Transverse colon (tissue), 4 donors: ENCODE measurements around the gene FGR. TPM values are rescaled to one million over a fixed set of nuclear protein-coding genes. Genes with fewer than 3 reads are reported as not detected.

Experiments
- DNase-seq: peaks from one replicate; pipeline ENCODE4 v3.0.0-alpha.2; 2019
- H3K27ac ChIP-seq, 4 donors: fragments of 200-600 bp; sonication (generic); 2 replicates each; pipeline ENCODE4 v1.5.1; 2016 to 2018; ENCODE audit warnings: inconsistent platforms in 4 of 4
- H3K27me3 ChIP-seq: fragments of 200-600 bp; sonication (generic); 2 replicates; pipeline ENCODE4 v1.5.1; 2017; ENCODE audit warnings: inconsistent platforms
- H3K36me3 ChIP-seq, 4 donors: fragments of 200-600 bp; sonication (generic); 2 replicates each; pipeline ENCODE4 v1.5.1; 2017 to 2019; ENCODE audit warnings: inconsistent platforms in 4 of 4
- H3K4me1 ChIP-seq, 4 donors: fragments of 200-600 bp; sonication (generic); 2 replicates each; pipeline ENCODE4 v1.5.1; 2017 to 2020; ENCODE audit warnings: inconsistent platforms in 4 of 4
- H3K4me3 ChIP-seq, 4 donors: fragments of 200-600 bp; sonication (generic); 1 replicate in 1 of 4; 2 replicates in 3 of 4; pipeline versions ENCODE4 v1.5.1 to v1.6.1; 2017 to 2019; ENCODE audit warnings: inconsistent platforms in 4 of 4
- H3K9me3 ChIP-seq, 2 donors: fragments of 200-600 bp; sonication (generic); 2 replicates each; pipeline ENCODE4 v1.5.1; 2017 to 2019; ENCODE audit warnings: inconsistent platforms in 2 of 2
- EP300 ChIP-seq: sonication (generic); formaldehyde crosslinking; IDR thresholded peaks from one replicate; pipeline ENCODE4 v1.6.1; 2017; ENCODE audit warnings: antibody characterized with exemption, low read depth
- POLR2A ChIP-seq: fragments of 450-650 bp; IDR thresholded peaks from one replicate; pipeline ENCODE4 v1.6.1; 2016; ENCODE audit warnings: antibody characterized with exemption, mild to moderate bottlenecking, moderate library complexity
- POLR2AphosphoS5 ChIP-seq, 3 donors: sonication (generic); formaldehyde crosslinking; IDR thresholded peaks; one replicate each; pipeline ENCODE4 v1.6.1; 2016; ENCODE audit warnings: antibody characterized with exemption in 3 of 3
- WGBS, 2 donors: methylation state at CpG; one replicate each; pipeline ENCODE4 v1.1.5; 2018; ENCODE audit warnings: low coverage in 1 of 2; 5-methylcytosine and 5-hydroxymethylcytosine counted together
- in situ Hi-C, 4 donors: fragments of 200-750 bp; cut with MboI; loops; one replicate each; pipeline versions ENCODE4 v1.15.0 to v1.15.1; 2017; ENCODE audit warnings: low sequenced_read_pairs in 3 of 4, low pct_ligation_motif_present in 1 of 4, low pct_unique_long_range_greater_than_20kb in 1 of 4
- intact Hi-C: fragments of 100-400 bp; cut with DNase I; formaldehyde crosslinking; loops from one replicate; pipeline ENCODE4 v1.15.1; 2023; ENCODE audit warnings: low total_unique reads
- total RNA-seq, 4 donors: library from RNA; depleted of rRNA; stranded (reverse); fragments of >200 nt; gene quantifications; one replicate each; pipeline ENCODE4 v1.1.0, GENCODE V29; 2016
- TF ChIP-seq, protein P1 (sequence below), 5 experiments: fragments of 200-600 bp in 3 of 5; fragments of 450-650 bp in 2 of 5; sonication (generic) in 3 of 5; IDR thresholded peaks; 1 replicate in 2 of 5; 2 replicates in 3 of 5; pipeline ENCODE4 v1.5.1; 2016 to 2017; ENCODE audit warnings: antibody characterized with exemption in 5 of 5, inconsistent platforms in 3 of 5, mild to moderate bottlenecking in 2 of 5, moderate library complexity in 1 of 5

The FGR gene
- total RNA-seq, 4 donors from 2014 or later: 2.2 to 8.8 (median 5.8) TPM

DNA sequence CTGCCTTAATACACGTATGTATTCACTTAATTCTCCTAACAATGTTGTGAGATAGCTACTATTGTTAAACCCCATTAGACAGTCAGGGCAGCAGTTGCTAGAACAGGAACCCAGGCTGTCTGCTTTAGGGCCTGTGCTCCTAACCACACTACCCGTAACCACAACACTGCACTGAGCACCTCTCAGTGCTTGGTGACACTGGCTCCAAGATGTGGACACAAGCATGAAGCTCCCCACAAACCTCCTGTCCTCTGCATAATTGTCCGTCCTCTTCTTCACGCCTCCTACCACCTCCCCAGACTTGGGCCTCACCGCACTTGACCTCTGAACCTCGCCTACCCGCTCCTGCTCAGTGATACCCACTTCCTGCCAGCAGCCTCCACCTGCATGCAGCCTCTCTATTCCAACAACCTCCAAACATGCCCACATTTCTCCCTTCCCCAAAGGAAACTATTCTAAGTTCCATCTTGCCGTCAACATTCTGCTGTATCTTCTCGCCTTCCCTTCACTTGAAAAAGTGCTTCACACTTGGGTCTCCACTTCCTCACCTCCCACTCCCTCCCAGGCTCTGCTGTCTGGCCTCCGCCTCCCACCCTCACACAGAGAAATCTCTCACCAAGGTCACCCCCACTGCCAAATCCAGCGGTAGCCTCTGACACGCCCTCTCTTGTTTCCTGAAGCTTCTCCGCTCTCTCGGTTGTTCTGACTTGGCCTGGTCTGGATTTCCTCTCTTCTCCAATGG is 16.5 kb downstream of the FGR start:
- in situ Hi-C loops: loop anchor here in 1 of 4 donors (10.0 kb wide), 1 partner anchor 46 kb away; no protein-coding TSS in a partner anchor
- intact Hi-C loops: no loop called here
- Histone ChIP-seq H3K27ac (no peak overlapping the region), H3K4me3 (no peak overlapping the region), H3K4me1 (peaks cover 0 to 5% (median 0%) of the 10 kb centered on the region in 4 donors), H3K27me3 (no peaks in the 10 kb centered on the region), H3K36me3 (no peaks in the 10 kb centered on the region), H3K9me3 (no peaks in the 10 kb centered on the region)
- no peak for DNase-seq
- WGBS, 2 donors: 50 to 79% methylated on average over 4 to 14 of the region's 14 CpGs
- no peak for TF ChIP-seq POLR2AphosphoS5 (IDR thresholded peaks at IDR 0.05)
- no peak for TF ChIP-seq EP300
- TF ChIP-seq, protein P1, sequence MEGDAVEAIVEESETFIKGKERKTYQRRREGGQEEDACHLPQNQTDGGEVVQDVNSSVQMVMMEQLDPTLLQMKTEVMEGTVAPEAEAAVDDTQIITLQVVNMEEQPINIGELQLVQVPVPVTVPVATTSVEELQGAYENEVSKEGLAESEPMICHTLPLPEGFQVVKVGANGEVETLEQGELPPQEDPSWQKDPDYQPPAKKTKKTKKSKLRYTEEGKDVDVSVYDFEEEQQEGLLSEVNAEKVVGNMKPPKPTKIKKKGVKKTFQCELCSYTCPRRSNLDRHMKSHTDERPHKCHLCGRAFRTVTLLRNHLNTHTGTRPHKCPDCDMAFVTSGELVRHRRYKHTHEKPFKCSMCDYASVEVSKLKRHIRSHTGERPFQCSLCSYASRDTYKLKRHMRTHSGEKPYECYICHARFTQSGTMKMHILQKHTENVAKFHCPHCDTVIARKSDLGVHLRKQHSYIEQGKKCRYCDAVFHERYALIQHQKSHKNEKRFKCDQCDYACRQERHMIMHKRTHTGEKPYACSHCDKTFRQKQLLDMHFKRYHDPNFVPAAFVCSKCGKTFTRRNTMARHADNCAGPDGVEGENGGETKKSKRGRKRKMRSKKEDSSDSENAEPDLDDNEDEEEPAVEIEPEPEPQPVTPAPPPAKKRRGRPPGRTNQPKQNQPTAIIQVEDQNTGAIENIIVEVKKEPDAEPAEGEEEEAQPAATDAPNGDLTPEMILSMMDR (IDR thresholded peaks at IDR 0.05): no peak
- no peak for TF ChIP-seq POLR2A

DNA sequence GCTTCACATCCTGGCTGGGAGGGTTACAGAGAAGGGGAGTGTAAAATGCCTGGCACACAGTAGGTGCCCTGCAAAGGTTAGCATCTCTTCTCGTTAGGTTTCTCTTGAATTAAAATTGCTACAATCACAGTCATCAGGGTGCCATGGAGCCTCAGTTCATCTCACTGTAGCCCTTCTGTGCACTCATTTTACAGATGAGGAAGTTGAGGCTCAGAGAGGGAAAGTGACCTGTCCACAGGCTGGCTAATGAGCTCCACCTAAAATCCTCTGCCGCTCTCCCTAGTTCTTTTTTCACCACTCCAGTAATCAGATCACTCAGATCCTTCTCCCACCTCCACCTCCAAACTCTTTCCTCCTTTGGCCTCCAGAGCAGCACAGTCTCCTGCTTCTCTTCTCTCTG is 17.6 kb downstream of the FGR start:
- WGBS, 2 donors: 80 to 87% methylated on average over 1 to 2 of the region's 2 CpGs
- in situ Hi-C loops (loop anchor here in 1 of 4 donors (10.0 kb wide), 1 partner anchor 47 kb away; no protein-coding TSS in a partner anchor), intact Hi-C loops (no loop called here)
- no peak for TF ChIP-seq EP300
- no peak for TF ChIP-seq POLR2A
- no peak for DNase-seq
- H3K36me3 ChIP-seq: no peaks in the 10 kb centered on the region
- no peak overlapping the region for H3K4me3 ChIP-seq
- peaks cover 0 to 5% (median 0%) of the 10 kb centered on the region in 4 donors for H3K4me1 ChIP-seq
- H3K27me3 ChIP-seq: no peaks in the 10 kb centered on the region
- no peaks in the 10 kb centered on the region for H3K9me3 ChIP-seq
- no peak overlapping the region for H3K27ac ChIP-seq

DNA sequence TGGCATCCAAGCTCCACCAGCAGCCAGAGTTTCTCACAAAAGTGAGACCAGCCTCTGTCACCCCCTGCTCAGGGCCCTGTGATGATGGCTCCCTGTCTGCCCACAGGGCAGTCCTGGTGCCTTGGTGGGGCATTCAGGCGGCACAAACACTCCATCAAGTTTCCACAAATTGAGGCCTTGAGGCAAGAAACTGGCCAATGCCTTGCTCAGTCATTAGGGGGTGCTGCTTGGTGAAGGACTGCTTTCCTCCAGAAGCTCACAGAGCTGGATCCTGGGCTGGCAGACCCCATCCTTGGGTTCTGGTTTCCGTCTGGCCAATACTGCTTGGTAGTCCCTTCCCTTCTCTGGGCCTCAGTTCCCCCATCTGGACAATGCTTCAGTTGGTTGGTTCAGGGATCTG is 18.5 kb downstream of the FGR start:
- Histone ChIP-seq H3K4me3 (no peak overlapping the region), H3K4me1 (peaks cover 0 to 5% (median 0%) of the 10 kb centered on the region in 4 donors), H3K27me3 (no peaks in the 10 kb centered on the region), H3K27ac (no peak overlapping the region), H3K9me3 (no peaks in the 10 kb centered on the region), H3K36me3 (no peaks in the 10 kb centered on the region)
- DNase-seq: no peak
- 96% methylated on average over 2 of the region's 2 CpGs; no CpG with 5 or more reads in 1 of the 2 donors for WGBS, 2 donors
- TF ChIP-seq POLR2A (no peak), POLR2AphosphoS5 (IDR thresholded peaks at IDR 0.05) (no peak)
- TF ChIP-seq, protein P1 (IDR thresholded peaks at IDR 0.05): no peak
- in situ Hi-C loops (loop anchor here in 1 of 4 donors (10.0 kb wide), 1 partner anchor 48 kb away; no protein-coding TSS in a partner anchor), intact Hi-C loops (no loop called here)

DNA sequence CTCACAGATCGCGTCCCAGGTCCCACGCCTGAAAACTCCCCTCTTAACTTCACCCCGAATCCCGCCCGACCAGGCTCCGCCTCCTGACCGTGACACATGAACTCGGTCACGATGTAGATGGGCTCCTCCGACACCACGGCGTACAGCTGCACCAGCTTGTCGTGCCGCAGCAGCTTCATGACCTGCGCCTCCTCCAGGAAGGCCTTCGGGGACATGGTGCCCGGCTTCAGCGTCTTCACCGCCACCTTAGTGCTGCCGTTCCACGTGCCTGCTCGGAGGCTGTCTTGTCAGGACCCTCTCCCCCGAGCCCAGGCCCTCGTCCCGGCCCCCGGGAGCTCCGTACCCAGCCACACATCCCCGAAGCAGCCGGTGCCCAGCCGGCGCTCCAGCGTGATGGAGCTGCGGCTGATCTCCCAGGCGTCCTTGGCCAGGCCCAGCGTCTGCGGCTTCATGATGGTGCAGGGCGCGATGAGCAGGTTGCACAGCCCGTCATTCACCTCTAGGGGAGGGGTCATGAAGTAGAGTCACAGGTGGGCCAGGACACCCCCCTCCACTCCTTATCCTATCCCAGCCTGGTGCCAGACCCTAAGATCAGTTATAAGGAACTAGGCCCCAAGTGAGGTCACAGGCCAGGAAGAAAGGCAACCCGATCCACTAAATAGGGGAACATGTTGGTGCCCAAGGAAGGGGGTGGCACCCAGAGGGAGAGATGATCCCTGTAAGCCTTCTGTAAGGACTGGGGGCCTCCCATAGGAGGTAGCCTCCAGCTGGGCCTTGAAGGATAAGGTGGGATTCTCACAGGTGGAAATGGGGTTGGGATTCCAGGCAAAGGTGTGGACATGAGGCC is 19.4 kb downstream of the FGR start:
- Histone ChIP-seq H3K4me3 (no peak overlapping the region), H3K36me3 (no peaks in the 10 kb centered on the region), H3K4me1 (peaks cover 0 to 5% (median 0%) of the 10 kb centered on the region in 4 donors), H3K27me3 (no peaks in the 10 kb centered on the region), H3K27ac (no peak overlapping the region), H3K9me3 (no peaks in the 10 kb centered on the region)
- 73 to 82% methylated on average over 3 to 39 of the region's 41 CpGs for WGBS, 2 donors
- in situ Hi-C loops: loop anchor here in 1 of 4 donors (10.0 kb wide), 1 partner anchor 49 kb away; no protein-coding TSS in a partner anchor
- DNase-seq: no peak
- intact Hi-C loops: no loop called here
- TF ChIP-seq, protein P1 (IDR thresholded peaks at IDR 0.05): no peak
- no peak for TF ChIP-seq POLR2A
- no peak for TF ChIP-seq EP300
- no peak for TF ChIP-seq POLR2AphosphoS5 (IDR thresholded peaks at IDR 0.05)
